Breast epithelium (tissue), 3 donors: ENCODE data around the gene CST9L.

Experiments used
- CTCF ChIP-seq, 3 donors: fragments of 450-650 bp; IDR thresholded peaks; one replicate each; pipeline ENCODE4 v1.5.1; 2016 to 2017; ENCODE audit warnings: antibody characterized with exemption in 3 of 3, mild to moderate bottlenecking in 3 of 3, moderate library complexity in 3 of 3
- POLR2A ChIP-seq: fragments of 450-650 bp; IDR thresholded peaks from one replicate; pipeline ENCODE4 v1.6.1; 2016; ENCODE audit warnings: antibody characterized with exemption, mild to moderate bottlenecking, moderate library complexity
- POLR2AphosphoS5 ChIP-seq, 3 donors: sonication (generic); formaldehyde crosslinking; IDR thresholded peaks; one replicate each; pipeline ENCODE4 v1.6.1; 2017; ENCODE audit warnings: antibody characterized with exemption in 3 of 3

GRCh38 chr20:23568320-23568970 lies at the start of gene CST9L:
- no peak for TF ChIP-seq CTCF (IDR thresholded peaks at IDR 0.05)
- TF ChIP-seq POLR2A, result no peak
- TF ChIP-seq POLR2AphosphoS5 (IDR thresholded peaks at IDR 0.05), result no peak
